GM19467 (cell line): ENCODE measurements around the gene SEC62.
A peak's percentile ranks its signal among the peaks of the same experiment; 100 is the strongest.
"Not testable (repeated sequence)": the region's sequence is repeated elsewhere in the genome, so short reads cannot be mapped to it uniquely, and the experiment has no call there.

ENCODE experiments used
- ATAC-seq: cut with Tn5 transposase; IDR thresholded peaks from one replicate; pipeline ENCODE4 v1.9.1; 2021; ENCODE audit warnings: mild to moderate bottlenecking, moderate library complexity; ENCODE audit not compliant: unreplicated experiment

SEC62 gene

GRCh38 chr3:170012683-170013400, 46.2 kb downstream of the SEC62 start:
- no peak for ATAC-seq

- ATAC-seq = no peak
Measured at GRCh38 chr3:170016057-170016456, 49.5 kb downstream of the SEC62 start.

- not testable (repeated sequence) for ATAC-seq
Measured at GRCh38 chr3:170019306-170019705, 52.7 kb downstream of the SEC62 start.

GRCh38 chr3:170021083-170021482, 54.5 kb downstream of the SEC62 start:
- no peak for ATAC-seq

DNA sequence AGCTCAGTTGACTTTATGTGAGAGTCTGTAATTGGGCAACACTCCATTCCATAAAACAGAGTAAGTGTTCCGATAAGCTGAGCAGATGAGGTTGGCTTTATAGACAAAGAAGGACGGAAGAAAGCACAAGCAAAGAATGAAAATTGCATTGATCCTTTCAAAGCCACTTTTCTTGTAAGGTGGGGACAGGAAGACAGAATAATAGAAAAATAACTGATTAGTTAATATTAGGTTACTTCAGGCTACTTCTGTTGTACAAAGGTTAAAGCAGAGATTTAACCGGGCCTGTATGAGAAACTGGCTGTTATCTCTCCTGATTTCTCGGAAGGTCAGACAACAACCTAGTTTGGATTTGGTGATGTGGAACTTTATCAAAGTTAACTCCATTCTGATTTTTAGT, 55.7 kb downstream of the SEC62 start:
- no peak for ATAC-seq

- ATAC-seq = no peak
Measured at GRCh38 chr3:170023165-170023564, 56.6 kb downstream of the SEC62 start.

DNA sequence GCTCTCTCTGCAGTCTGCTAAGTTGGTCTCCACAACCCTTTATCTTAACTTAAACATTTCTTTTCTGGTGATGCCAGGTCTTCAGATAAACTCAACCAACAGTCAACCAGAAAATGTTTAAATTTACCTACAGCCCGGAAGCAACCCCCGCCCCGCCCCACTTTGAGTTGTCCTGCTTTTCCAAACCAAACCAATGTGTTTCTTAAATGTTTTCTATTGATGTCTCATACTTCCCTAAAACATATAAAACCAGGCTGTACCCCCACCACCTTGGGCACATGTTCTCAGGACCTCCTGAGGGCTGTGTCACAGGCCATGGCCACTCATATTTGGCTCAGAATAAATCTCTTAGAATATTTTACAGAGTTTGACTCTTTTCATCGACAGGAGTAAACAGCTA, 58.0 kb downstream of the SEC62 start:
- no peak for ATAC-seq

- ATAC-seq = no peak
Measured at GRCh38 chr3:170027233-170028102, 60.9 kb downstream of the SEC62 start.

DNA sequence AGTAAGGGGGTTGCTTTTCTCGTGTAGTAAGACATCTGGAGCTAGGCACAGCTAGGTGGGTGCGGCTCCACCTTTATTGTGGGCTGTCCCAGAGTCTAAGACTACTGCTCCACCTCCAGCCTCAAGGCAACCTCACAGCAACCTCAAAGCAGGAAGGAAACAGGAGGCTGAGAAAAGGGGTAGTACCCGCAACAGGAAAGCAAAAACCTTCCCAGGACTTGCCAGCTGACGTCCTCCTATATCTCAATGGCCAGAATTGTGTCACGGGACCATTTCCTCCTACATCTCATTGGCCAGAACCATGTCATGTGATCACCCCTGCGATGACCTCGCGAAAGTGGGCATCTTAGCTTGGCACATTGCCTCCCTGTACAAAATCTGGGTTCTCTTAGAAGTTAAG, 66.9 kb downstream of the SEC62 start:
- no peak for ATAC-seq

DNA sequence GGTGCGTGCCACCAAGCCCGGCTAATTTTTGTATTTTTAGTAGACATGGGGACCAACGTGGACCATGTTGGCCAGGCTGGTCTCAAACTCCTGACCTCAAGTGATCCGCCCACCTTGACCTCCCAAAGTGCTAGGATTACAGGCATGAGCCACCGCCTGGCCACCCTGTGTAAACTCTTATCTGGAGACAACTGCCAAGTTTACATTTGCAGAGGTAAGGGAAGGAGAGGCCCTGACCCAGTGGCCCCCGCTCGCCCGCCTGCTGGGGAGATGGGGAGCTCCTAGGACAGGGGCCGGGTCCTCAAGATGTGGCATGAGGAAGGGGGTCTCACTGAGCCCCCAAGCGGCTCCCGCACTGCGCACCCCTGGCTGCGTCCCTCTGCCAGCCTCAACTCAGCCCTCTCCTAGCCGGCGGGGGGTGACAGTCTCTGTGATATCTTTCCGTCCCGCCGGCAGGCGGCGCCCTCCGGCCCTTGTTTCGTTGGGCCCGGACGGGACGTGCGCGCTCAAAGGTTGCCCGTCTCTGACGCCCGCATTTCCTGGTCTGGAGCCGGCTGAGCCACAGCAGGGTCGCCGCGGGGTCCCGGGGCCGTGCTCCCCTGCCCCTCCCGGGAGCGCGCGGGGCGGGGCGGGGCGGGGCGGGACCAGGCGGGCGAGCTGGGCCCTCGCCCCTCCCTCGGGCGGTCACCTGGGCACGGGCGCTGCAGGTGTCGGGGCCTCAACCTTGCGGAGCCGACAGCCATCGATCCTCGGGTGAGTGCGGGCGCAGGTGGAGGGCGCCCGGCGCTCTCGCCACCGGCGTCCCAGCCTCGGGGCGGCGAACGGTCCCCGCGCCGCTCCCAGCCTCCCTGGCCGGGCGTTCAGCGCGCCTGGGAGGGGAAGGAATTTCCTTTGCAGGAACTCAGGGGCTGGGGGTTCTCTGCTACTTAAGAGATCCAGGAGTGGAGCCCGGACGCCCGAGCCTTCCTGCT, 71.1 kb downstream of the SEC62 start, which contains the start of gene GPR160:
Gene GPR160 (plus strand): TSS at position 533 of the 971 bp plus-strand sequence. CDS start 45,978 bp downstream, outside the sequence.
- ATAC-seq = peak; percentile 87

DNA sequence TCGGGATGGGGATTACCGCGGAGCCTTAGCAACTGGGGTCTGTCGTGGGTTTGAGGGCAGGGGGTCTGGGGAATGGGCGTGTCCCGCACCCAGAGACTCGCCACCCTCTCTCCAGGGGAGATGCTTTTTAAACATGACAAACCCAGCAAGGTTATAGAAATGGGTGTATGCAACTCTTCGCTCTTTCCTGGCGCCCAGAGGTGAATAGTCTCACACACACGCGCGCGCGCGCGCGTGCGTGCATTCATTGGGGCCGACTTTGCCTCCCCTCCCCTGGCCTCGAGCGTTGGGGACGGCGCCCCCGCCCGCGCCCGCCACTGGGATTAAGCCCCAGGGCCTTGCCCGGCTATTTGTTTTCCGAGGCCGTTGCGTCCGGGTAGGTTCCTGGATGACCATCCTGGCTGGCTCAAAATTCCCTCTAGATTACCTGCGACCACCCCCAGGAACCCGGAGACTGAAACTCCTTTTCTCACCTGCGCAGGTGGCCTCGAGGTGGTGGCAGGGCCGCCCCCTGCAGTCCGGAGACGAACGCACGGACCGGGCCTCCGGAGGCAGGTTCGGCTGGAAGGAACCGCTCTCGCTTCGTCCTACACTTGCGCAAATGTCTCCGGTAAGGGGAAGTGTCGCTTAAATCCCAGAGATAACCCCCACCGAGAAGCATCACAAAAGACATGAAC, 72.0 kb downstream of the SEC62 start:
- ATAC-seq = peak; percentile 12

GRCh38 chr3:170040418-170040817, 73.8 kb downstream of the SEC62 start:
- no peak for ATAC-seq

- no peak for ATAC-seq
Measured at GRCh38 chr3:170043506-170043905, 76.9 kb downstream of the SEC62 start.

DNA sequence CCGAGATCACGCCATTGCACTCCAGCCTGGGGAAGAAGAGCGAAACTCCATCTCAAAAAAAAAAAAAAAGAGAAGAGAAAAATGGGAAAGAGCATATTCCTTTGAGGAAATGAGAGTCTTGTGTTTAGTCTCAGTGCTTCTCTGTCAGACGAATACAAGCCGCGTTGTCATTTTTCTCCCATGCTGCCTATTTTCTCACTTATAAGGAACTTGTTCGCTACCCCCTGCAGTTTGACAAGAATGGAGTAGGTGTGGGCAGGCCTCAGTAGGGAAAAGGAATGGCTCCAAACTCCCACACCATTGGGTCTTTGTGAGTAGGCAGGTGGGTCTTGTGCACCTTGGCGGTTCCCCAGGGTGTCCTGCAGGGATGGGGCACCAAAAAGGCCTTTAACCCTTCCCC, 77.7 kb downstream of the SEC62 start:
- no peak for ATAC-seq

DNA sequence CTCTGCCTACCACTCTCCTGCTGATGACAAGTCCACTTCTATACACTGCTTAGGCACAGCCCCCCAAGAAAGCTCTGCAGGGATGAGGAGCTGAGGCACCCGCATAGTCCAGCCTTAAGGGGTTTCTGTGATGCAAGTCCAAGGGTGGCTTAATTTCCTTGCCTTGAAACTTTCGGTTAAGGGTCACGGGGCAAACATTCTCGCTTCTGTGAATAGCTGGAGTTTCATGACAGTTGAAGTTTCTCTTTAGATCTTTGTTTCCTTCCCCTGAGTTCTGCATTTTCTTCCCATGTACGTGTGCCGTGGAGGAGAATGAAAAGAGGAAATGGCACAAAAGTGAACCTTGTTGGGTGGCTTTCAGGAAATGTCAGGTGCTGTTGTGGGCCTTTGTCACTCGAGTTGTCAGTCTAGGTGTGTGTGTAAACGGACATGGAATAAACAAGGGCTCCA, 78.2 kb downstream of the SEC62 start:
- peak; percentile 68 for ATAC-seq

DNA sequence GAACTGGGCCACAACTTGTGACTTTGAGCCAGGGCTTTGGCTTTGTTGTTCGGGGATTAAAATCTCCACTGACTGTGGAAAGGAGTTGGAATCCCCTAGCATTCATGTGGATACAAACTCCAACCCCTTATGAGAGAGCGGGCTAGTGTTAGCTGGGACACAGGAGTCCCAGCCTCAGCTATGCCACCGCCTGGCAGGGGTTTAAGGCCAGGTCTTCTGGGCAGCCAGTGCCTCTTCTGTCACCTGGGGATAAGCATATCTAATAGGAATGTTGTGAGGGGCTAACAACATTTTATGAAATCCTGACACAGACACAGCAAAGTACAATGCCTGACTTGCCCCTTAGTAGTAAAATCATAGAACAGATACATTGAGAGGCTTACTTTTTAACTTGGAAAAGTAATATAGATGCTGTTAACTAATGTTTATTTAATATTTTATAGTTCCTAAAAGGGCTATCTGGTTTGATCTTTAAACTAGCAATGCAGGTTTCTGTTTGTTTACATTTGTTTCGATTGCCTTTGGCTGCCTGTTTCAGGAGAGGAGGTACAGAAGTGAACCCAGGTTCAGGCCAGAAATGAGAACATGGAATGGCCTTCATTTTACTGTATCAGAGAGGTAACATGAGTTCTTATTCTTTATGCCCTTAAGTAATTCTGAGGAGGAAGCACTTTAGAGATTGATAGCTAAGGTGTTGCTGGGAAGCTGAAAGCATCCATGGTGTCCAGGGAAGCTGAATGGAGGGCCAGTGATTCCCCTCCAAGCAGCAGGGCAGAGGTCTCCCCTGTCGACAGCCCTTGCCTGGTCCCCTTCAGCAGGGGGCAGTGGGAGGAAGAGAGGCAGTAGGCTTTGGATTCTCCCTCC, 79.9 kb downstream of the SEC62 start:
- ATAC-seq = no peak

GRCh38 chr3:170047133-170047404, 80.5 kb downstream of the SEC62 start:
- ATAC-seq = no peak
